ENCODE data around the gene NR1I2.

Gene NR1I2

GRCh38 chr3:119765239-119765638 lies 16.7 kb upstream of the NR1I2 start:
- DNase-seq, result no peak
- Histone ChIP-seq H3K27ac (ENCODE audit: insufficient read depth in 1 of 2, low read depth in 1 of 2, low read length in 2 of 2, poor library complexity in 1 of 2, severe bottlenecking in 2 of 2) (no peak overlapping the region), H3K36me3 (ENCODE audit: control insufficient read depth in 4 of 4, insufficient read depth in 4 of 4, low read length in 3 of 4) (no peaks in the 10 kb centered on the region), H3K4me3 (ENCODE audit: control insufficient read depth in 1 of 7, extremely low read depth in 1 of 7, insufficient read depth in 4 of 7, low read depth in 2 of 7, low read length in 6 of 7) (no peak overlapping the region), H3K27me3 (replicated peaks in 2 of 5; ENCODE audit: control insufficient read depth in 4 of 5, insufficient read depth in 5 of 5, low read length in 4 of 5) (no peaks in the 10 kb centered on the region), H3K4me1 (ENCODE audit: control extremely low read depth in 1 of 4, control insufficient read depth in 4 of 4, insufficient read depth in 4 of 4, low read length in 3 of 4) (peaks cover 0 to 3% (median 0%) of the 10 kb centered on the region in 4 experiments), H3K9me3 (ENCODE audit: control extremely low read depth in 1 of 5, control insufficient read depth in 4 of 5, insufficient read depth in 2 of 5, low read depth in 1 of 5, low read length in 4 of 5) (peaks cover 0 to 6% (median 2%) of the 10 kb centered on the region in 5 experiments)
- ChIA-PET CTCF (no interaction called here), POLR2A (no interaction called here)
- 100% methylated on average over 1 of the region's 1 CpG for WGBS (ENCODE audit: insufficient coverage)

- no peak overlapping the region for H3K4me3 ChIP-seq (ENCODE audit: control insufficient read depth in 1 of 7, extremely low read depth in 1 of 7, insufficient read depth in 4 of 7, low read depth in 2 of 7, low read length in 6 of 7)
- no peak for DNase-seq
- WGBS (ENCODE audit: insufficient coverage), result 92% methylated on average over 3 of the region's 6 CpGs
- ChIA-PET POLR2A (no interaction called here), CTCF (interaction anchor here (0.9 to 1.0 kb wide), 2 partner anchors 15 to 23 kb away, joined by 3 read pairs; no protein-coding TSS in a partner anchor)
- no peaks in the 10 kb centered on the region for H3K27me3 ChIP-seq (replicated peaks in 2 of 5; ENCODE audit: control insufficient read depth in 4 of 5, insufficient read depth in 5 of 5, low read length in 4 of 5)
- H3K27ac ChIP-seq (ENCODE audit: insufficient read depth in 1 of 2, low read depth in 1 of 2, low read length in 2 of 2, poor library complexity in 1 of 2, severe bottlenecking in 2 of 2), result no peak overlapping the region
- peaks cover 0 to 3% (median 0%) of the 10 kb centered on the region in 4 experiments for H3K4me1 ChIP-seq (ENCODE audit: control extremely low read depth in 1 of 4, control insufficient read depth in 4 of 4, insufficient read depth in 4 of 4, low read length in 3 of 4)
- peaks cover 0 to 3% (median 0%) of the 10 kb centered on the region in 5 experiments for H3K9me3 ChIP-seq (ENCODE audit: control extremely low read depth in 1 of 5, control insufficient read depth in 4 of 5, insufficient read depth in 2 of 5, low read depth in 1 of 5, low read length in 4 of 5)
- no peaks in the 10 kb centered on the region for H3K36me3 ChIP-seq (ENCODE audit: control insufficient read depth in 4 of 4, insufficient read depth in 4 of 4, low read length in 3 of 4)
These were observed 13.8 kb upstream of the NR1I2 start for GRCh38 chr3:119767936-119768601.

DNA sequence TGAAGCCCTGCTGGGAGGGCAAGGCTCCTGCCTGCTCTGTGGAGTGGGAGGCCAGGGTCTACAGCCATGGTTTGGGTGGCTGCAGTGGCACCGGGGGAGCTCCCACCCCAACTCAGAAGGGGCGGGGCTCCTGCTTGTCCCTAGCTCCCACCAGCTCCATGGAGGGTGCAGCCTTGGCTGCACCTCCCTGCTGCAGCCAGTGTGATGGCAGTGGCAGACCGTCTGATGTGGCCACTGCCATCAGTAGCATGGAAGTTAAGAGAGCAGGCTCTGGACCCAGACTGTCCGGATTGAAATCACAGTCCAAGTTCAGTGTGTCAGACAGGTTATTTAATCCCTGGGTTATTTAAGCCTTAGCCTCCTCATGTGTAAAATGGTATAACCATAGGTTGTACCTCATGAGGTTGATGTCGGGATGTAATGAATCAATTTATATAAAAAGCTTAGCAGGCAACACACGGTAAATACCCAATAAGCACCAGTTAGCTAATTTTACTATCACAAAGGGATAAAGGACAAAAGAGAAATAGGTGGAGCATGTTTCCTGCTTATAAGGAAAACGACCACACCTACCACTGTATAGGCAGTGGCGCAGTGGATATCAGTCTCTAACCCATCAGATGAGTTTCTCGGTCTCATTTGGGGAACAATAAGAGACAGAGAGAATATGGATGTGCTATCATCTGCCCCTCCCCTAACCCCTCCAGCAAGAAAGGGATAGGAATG lies 13.1 kb upstream of the NR1I2 start:
- H3K27me3 ChIP-seq (replicated peaks in 2 of 5; ENCODE audit: control insufficient read depth in 4 of 5, insufficient read depth in 5 of 5, low read length in 4 of 5), result no peaks in the 10 kb centered on the region
- H3K4me3 ChIP-seq (ENCODE audit: control insufficient read depth in 1 of 7, extremely low read depth in 1 of 7, insufficient read depth in 4 of 7, low read depth in 2 of 7, low read length in 6 of 7), result no peak overlapping the region
- peaks cover 0 to 3% (median 0%) of the 10 kb centered on the region in 5 experiments for H3K9me3 ChIP-seq (ENCODE audit: control extremely low read depth in 1 of 5, control insufficient read depth in 4 of 5, insufficient read depth in 2 of 5, low read depth in 1 of 5, low read length in 4 of 5)
- 100% methylated on average over 3 of the region's 9 CpGs for WGBS (ENCODE audit: insufficient coverage)
- DNase-seq, result no peak
- CTCF ChIA-PET, result no interaction called here
- POLR2A ChIA-PET, result no interaction called here
- peaks cover 0 to 3% (median 0%) of the 10 kb centered on the region in 4 experiments for H3K4me1 ChIP-seq (ENCODE audit: control extremely low read depth in 1 of 4, control insufficient read depth in 4 of 4, insufficient read depth in 4 of 4, low read length in 3 of 4)
- no peaks in the 10 kb centered on the region for H3K36me3 ChIP-seq (ENCODE audit: control insufficient read depth in 4 of 4, insufficient read depth in 4 of 4, low read length in 3 of 4)
- no peak overlapping the region for H3K27ac ChIP-seq (ENCODE audit: insufficient read depth in 1 of 2, low read depth in 1 of 2, low read length in 2 of 2, poor library complexity in 1 of 2, severe bottlenecking in 2 of 2)

DNA sequence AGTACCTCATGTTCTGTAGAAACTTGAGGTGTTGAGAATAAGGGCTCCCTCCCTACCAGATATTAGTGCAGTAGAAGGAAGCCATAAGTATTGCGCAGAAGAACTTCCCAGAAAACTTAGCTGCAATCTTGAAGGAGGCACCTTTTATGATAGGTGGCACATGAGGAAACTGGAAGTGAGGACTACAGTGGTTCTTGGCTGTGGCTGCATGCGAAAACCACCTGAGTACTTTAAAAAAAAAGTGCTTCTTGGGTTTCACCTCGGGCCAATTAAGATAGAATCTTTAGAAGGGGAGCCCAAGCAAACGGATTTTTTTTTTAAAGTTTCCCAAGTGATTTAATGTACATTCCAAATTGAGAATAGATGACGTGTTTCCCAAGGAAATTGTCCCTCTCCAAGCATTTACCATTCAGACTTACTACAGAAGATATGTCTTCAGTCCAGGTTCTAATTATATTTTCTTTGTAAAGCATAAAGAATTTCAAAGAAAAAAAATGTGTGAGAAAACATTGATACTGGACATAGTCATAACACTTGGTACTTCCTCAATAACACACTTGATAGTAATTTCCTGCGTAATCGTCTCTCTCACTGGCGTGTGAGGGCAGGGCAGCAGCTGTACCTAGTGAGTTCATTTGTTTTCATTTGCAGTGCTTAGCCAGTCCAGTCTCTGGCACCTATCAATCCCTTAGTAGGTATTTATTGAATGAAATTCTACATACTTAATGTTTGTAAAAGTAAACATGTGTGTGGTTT lies 12.3 kb upstream of the NR1I2 start:
- Histone ChIP-seq H3K9me3 (ENCODE audit: control extremely low read depth in 1 of 5, control insufficient read depth in 4 of 5, insufficient read depth in 2 of 5, low read depth in 1 of 5, low read length in 4 of 5) (peaks cover 0 to 3% (median 0%) of the 10 kb centered on the region in 5 experiments), H3K36me3 (ENCODE audit: control insufficient read depth in 4 of 4, insufficient read depth in 4 of 4, low read length in 3 of 4) (no peaks in the 10 kb centered on the region), H3K27me3 (replicated peaks in 2 of 5; ENCODE audit: control insufficient read depth in 4 of 5, insufficient read depth in 5 of 5, low read length in 4 of 5) (no peaks in the 10 kb centered on the region), H3K27ac (ENCODE audit: insufficient read depth in 1 of 2, low read depth in 1 of 2, low read length in 2 of 2, poor library complexity in 1 of 2, severe bottlenecking in 2 of 2) (no peak overlapping the region), H3K4me3 (ENCODE audit: control insufficient read depth in 1 of 7, extremely low read depth in 1 of 7, insufficient read depth in 4 of 7, low read depth in 2 of 7, low read length in 6 of 7) (no peak overlapping the region), H3K4me1 (ENCODE audit: control extremely low read depth in 1 of 4, control insufficient read depth in 4 of 4, insufficient read depth in 4 of 4, low read length in 3 of 4) (peaks cover 0 to 3% (median 0%) of the 10 kb centered on the region in 4 experiments)
- 71% methylated on average over 7 of the region's 8 CpGs for WGBS (ENCODE audit: insufficient coverage)
- CTCF ChIA-PET, result no interaction called here
- POLR2A ChIA-PET, result no interaction called here
- no peak for DNase-seq

DNA sequence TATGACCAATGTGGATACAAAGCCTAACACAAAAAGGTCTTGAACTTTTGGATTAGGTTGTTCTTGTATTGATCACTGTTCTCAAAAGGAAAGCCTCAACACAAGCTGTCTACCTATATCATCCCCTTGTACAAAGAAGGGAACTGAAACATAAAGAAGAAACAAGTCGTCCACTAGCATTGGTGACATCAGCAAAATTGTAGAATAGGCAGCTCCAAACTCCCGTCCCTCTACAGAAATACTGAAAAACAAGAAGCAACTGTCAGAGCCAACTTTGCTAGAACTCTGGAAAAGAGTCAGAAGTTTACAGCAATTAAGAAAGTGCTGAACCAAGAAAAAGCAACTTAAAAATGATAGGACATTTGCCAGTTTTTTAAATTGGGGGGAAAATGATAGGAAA lies 7.5 kb upstream of the NR1I2 start:
- ChIA-PET CTCF (interaction anchor here (0.5 to 1.0 kb wide), 2 partner anchors 22 to 27 kb away, joined by 3 read pairs; no protein-coding TSS in a partner anchor), POLR2A (no interaction called here)
- no peak overlapping the region for H3K27ac ChIP-seq (ENCODE audit: insufficient read depth in 1 of 2, low read depth in 1 of 2, low read length in 2 of 2, poor library complexity in 1 of 2, severe bottlenecking in 2 of 2)
- no peaks in the 10 kb centered on the region for H3K36me3 ChIP-seq (ENCODE audit: control insufficient read depth in 4 of 4, insufficient read depth in 4 of 4, low read length in 3 of 4)
- H3K4me3 ChIP-seq (ENCODE audit: control insufficient read depth in 1 of 7, extremely low read depth in 1 of 7, insufficient read depth in 4 of 7, low read depth in 2 of 7, low read length in 6 of 7), result no peak overlapping the region
- H3K27me3 ChIP-seq (replicated peaks in 2 of 5; ENCODE audit: control insufficient read depth in 4 of 5, insufficient read depth in 5 of 5, low read length in 4 of 5), result no peaks in the 10 kb centered on the region
- no CpG with 5 or more reads among the region's 2 CpGs for WGBS (ENCODE audit: insufficient coverage)
- DNase-seq, result no peak
- H3K9me3 ChIP-seq (ENCODE audit: control extremely low read depth in 1 of 5, control insufficient read depth in 4 of 5, insufficient read depth in 2 of 5, low read depth in 1 of 5, low read length in 4 of 5), result peaks cover 0 to 14% (median 3%) of the 10 kb centered on the region in 5 experiments
- H3K4me1 ChIP-seq (ENCODE audit: control extremely low read depth in 1 of 4, control insufficient read depth in 4 of 4, insufficient read depth in 4 of 4, low read length in 3 of 4), result peaks cover 0 to 6% (median 0%) of the 10 kb centered on the region in 4 experiments

GRCh38 chr3:119776304-119776703 lies 5.6 kb upstream of the NR1I2 start:
- H3K36me3 ChIP-seq (ENCODE audit: control insufficient read depth in 4 of 4, insufficient read depth in 4 of 4, low read length in 3 of 4), result no peaks in the 10 kb centered on the region
- no peaks in the 10 kb centered on the region for H3K27me3 ChIP-seq (replicated peaks in 2 of 5; ENCODE audit: control insufficient read depth in 4 of 5, insufficient read depth in 5 of 5, low read length in 4 of 5)
- no peak overlapping the region for H3K27ac ChIP-seq (ENCODE audit: insufficient read depth in 1 of 2, low read depth in 1 of 2, low read length in 2 of 2, poor library complexity in 1 of 2, severe bottlenecking in 2 of 2)
- peaks cover 4 to 24% (median 6%) of the 10 kb centered on the region in 4 experiments for H3K4me1 ChIP-seq (ENCODE audit: control extremely low read depth in 1 of 4, control insufficient read depth in 4 of 4, insufficient read depth in 4 of 4, low read length in 3 of 4)
- no CpG with 5 or more reads among the region's 1 CpG for WGBS (ENCODE audit: insufficient coverage)
- no peak overlapping the region for H3K4me3 ChIP-seq (ENCODE audit: control insufficient read depth in 1 of 7, extremely low read depth in 1 of 7, insufficient read depth in 4 of 7, low read depth in 2 of 7, low read length in 6 of 7)
- CTCF ChIA-PET, result no interaction called here
- no peak for DNase-seq
- H3K9me3 ChIP-seq (ENCODE audit: control extremely low read depth in 1 of 5, control insufficient read depth in 4 of 5, insufficient read depth in 2 of 5, low read depth in 1 of 5, low read length in 4 of 5), result peaks cover 0 to 14% (median 3%) of the 10 kb centered on the region in 5 experiments
- POLR2A ChIA-PET, result no interaction called here

Data from common myeloid progenitor, CD34-positive (primary cell).